T-helper 2 cell treated with Interferon-gamma antibody and Interleukin-4, amounts not matched to agents 5 μg/mL and 100 μg/mL, for 36 hours (primary cell): ENCODE results near the gene C14orf39.

Source experiments
- DNase-seq: peaks from one replicate; pipeline ENCODE4 v3.0.0; 2021; ENCODE audit warnings: low spot score
- H3K27ac Mint-ChIP-seq: one replicate; pipeline ENCODE4 v1.8.0; 2021; ENCODE audit warnings: mild to moderate bottlenecking, mixed read lengths
- H3K27me3 Mint-ChIP-seq: one replicate; pipeline ENCODE4 v1.8.0; 2021; ENCODE audit warnings: low read depth, mixed read lengths
- H3K36me3 Mint-ChIP-seq: one replicate; pipeline ENCODE4 v1.8.0; 2021; ENCODE audit warnings: low read depth, mixed read lengths
- H3K4me1 Mint-ChIP-seq: one replicate; pipeline ENCODE4 v1.8.0; 2021; ENCODE audit warnings: low read depth, mixed read lengths
- H3K4me3 Mint-ChIP-seq: one replicate; pipeline ENCODE4 v1.8.0; 2022; ENCODE audit warnings: mild to moderate bottlenecking, moderate library complexity, mixed read lengths
- H3K9me3 Mint-ChIP-seq: one replicate; pipeline ENCODE4 v1.8.0; 2021; ENCODE audit warnings: mixed read lengths

C14orf39 gene

DNA sequence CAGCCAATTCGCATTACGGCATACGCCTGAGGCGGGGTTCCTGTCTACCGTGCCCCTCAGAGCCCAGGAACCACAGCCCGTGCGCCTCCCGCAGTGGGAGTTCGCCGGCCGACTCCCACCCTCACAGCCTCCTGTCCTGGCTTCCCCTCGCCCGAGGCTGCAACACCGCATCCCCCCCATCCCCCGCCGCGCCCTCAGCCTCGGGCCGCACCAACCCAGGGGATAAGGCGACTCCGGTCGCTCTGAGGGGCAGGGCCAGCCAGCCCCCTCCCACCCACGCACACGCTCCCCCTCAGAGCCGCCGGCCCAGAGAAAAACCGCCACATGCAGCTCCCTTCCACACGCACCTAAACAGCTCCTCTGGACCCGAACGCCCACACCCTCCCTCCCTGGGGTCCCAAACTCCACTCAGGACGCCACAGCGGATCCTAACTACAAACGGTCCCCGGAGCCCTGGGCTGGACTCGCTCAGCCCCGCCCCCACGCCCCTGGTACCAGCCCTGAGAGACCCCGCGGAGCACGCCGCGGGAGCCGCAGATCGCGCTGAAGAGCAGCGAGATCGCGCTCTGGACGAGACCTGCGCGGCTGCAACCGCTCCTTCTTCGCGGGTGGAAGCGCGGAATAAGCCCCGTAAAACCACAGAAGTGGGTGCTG, at the start of gene C14orf39:
Gene C14orf39, minus strand, starts transcription at position 466 of the 654 bp plus-strand sequence. CDS start 985 bp downstream, outside the sequence.
- Mint-ChIP-seq H3K36me3 (no peaks in the 10 kb centered on the region), H3K27ac (no peak within 1 kb of the TSS), H3K9me3 (peaks cover under 1% of the 10 kb centered on the region), H3K4me1 (peaks cover 3% of the 10 kb centered on the region), H3K4me3 (peak within 1 kb of the TSS; percentile 10), H3K27me3 (peaks cover 11% of the 10 kb centered on the region)
- DNase-seq, result no peak

GRCh38 chr14:60532442-60532841, 46.6 kb upstream of the C14orf39 start:
- Mint-ChIP-seq H3K27me3 (peaks cover 3% of the 10 kb centered on the region), H3K9me3 (no peaks in the 10 kb centered on the region), H3K27ac (no peak overlapping the region), H3K36me3 (no peaks in the 10 kb centered on the region), H3K4me1 (no peaks in the 10 kb centered on the region), H3K4me3 (no peak overlapping the region)
- DNase-seq, result no peak

DNA sequence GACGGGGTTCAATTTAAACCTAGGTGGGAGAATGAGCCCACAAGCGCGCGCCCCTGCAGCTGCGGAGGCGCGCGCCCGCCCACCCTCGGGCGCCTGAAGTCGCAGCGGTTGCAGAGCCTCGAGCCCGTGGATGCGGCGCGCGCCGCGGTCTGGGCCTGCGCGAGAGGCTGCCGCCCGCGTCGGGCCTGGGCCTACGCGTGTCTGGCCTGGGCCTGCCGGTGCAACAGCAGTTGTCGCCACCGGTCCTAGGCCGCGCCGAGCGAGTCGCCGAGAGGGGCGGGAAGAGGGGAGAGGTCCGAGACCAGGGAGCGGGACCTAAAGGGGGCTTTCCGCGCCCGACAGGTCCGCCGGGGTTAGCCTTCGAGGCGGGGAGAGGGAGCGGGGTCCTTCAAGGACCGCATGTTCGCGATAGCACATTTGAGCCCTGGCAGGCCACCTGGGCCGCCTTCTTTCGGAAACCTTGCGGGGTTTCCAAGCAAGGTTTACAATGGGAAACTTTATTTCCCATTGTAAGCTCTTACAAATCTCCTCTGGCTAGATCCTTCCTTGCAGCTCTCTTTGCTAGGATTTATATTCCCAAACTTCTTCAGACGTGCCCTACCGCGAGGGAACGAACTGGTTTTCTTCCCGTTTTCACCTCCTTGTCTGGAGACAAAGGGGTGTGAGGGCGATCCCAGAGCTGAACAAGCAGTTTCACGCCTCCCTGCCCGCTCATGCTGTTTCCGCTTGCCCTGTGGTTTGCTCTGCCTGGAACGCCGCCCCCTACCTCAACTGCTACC, 29.8 kb upstream of the C14orf39 start:
- H3K27ac Mint-ChIP-seq, result peak overlapping the region; percentile 33

DNA sequence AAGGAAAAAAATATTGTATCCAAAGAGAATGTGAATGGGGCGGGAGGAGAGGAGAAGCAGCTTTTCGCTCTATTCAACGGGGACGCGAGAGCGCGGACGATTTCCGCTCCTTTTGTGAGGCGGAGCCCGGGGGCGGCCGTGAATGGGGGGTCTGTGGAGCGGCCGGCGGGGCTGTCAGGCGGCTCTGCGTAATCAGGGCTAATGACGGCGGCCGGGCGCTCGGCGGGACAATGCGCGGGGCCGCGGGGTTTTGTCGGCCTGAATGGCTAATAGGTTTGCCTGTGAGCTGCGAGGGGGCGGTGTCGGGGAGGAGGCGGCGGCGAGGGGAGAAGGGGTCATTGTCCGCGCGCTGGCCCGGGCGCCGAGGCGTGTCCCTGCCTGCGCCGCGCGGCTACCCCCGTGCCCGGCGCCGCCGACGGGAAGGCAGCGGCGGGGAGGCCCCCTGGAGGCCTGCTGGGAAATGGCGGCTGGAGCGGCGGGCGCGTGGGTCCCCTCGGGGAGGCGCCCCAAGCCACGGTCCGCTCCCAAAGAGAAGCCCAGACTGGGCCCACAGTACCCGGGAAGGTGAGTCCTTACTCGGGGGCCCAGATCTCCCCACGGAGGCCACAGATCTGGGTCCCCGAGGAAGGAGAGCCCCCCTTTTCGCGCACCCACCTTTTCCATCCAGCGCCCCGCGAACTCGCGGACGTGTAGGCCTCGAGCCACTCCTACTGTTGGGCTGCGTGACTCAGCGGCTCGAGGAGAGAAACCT, 29.1 kb upstream of the C14orf39 start:
- no peak for DNase-seq
- Mint-ChIP-seq H3K9me3 (no peaks in the 10 kb centered on the region), H3K27ac (no peak overlapping the region), H3K4me1 (peaks cover 6% of the 10 kb centered on the region), H3K27me3 (peaks cover 70% of the 10 kb centered on the region), H3K36me3 (peaks cover 5% of the 10 kb centered on the region), H3K4me3 (peak overlapping the region; percentile 36)

More for the DNA sequence above, 29.8 kb upstream of the C14orf39 start:
- Mint-ChIP-seq H3K36me3 (peaks cover 5% of the 10 kb centered on the region), H3K9me3 (no peaks in the 10 kb centered on the region), H3K27me3 (peaks cover 64% of the 10 kb centered on the region), H3K4me1 (peaks cover 6% of the 10 kb centered on the region), H3K4me3 (peak overlapping the region; percentile 33)
- DNase-seq, result no peak

DNA sequence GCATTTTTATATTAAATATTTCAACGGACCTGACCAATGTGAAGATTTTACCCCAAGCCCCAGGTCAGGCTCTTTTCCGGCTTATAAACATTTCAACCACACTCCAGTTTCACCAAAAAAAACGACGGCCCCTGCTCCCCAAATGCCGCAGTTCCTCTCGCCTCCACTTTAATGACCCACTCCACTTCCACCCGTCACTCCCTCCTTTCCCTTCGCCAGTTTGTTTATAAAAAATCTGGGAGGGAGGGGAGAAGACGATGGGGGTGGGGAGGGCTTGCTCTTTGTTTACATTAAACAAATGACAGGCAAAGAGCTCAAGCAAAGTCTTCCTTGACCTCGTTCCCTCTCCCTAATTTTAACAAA, 28.5 kb upstream of the C14orf39 start:
- no peak for DNase-seq
- H3K27me3 Mint-ChIP-seq, result peaks cover 76% of the 10 kb centered on the region
- H3K9me3 Mint-ChIP-seq, result no peaks in the 10 kb centered on the region
- H3K4me1 Mint-ChIP-seq, result peaks cover 9% of the 10 kb centered on the region
- H3K27ac Mint-ChIP-seq, result no peak overlapping the region
- peaks cover 5% of the 10 kb centered on the region for H3K36me3 Mint-ChIP-seq
- H3K4me3 Mint-ChIP-seq, result peak overlapping the region; percentile 36

DNA sequence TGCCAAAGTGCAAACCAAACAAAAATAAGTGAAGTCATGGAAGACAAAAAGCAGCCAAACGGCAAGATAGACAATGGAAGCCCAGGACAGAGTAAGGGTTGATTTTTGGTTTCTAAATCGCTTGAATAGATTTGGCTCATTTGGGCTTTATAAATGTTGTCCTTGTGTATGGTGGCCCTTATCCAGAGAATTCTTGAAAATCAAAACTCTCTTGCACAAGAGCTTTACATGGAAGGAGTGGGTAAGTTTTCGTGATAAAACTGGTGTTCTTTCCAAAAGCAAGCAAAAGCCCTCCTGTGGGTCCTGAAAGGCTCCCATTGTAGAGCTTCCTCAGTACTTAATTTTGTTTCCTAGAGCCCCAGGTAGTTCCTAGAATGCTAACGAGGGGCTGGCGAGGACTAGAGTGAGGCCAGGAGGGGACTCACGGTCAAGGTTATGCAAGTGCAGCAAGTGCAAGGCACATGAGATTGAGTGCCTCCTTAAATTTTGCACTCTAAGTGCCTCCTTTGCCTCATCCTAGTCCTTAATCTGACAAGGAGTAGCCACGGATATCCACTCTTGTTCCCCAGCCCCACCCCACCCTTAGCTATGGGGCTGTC, 27.2 kb upstream of the C14orf39 start:
- no peak for DNase-seq
- Mint-ChIP-seq H3K9me3 (no peaks in the 10 kb centered on the region), H3K4me1 (peaks cover 10% of the 10 kb centered on the region), H3K27ac (no peak overlapping the region), H3K36me3 (peaks cover 5% of the 10 kb centered on the region), H3K4me3 (no peak overlapping the region), H3K27me3 (peaks cover 84% of the 10 kb centered on the region)

GRCh38 chr14:60512126-60512525, 26.3 kb upstream of the C14orf39 start:
- Mint-ChIP-seq H3K36me3 (peaks cover 5% of the 10 kb centered on the region), H3K9me3 (no peaks in the 10 kb centered on the region), H3K27ac (no peak overlapping the region), H3K4me1 (peaks cover 10% of the 10 kb centered on the region), H3K27me3 (peaks cover 87% of the 10 kb centered on the region), H3K4me3 (no peak overlapping the region)
- DNase-seq, result no peak

DNA sequence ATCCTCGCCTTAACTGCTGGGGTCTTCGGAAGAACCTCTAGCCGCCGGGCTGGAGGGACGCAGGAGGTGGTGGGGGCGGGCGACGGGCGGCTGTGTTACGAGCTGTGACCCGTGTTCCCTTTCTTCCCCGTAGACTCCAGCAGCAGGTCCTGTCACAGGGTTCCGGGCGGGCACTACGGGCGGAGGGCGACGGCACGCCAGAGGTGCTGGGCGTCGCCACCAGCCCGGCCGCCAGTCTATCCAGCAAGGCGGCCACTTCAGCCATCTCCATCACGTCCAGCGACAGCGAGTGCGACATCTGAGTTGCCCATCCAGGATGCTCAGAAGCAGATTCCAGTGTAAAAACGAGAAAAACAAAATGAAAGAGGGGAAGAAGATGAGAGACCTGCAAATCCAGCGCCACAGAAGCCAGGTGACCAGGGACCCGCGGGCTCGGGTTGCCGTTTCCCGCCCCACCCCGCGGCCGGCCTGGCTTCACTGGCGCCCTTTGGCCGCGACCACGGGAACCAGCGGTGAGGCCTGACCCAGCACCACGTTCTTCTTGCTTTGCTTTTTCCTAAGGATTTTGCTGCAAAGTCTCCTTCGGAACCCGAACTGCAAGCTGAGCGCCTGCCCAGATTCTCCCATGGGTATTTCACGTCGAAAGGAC, 25.2 kb upstream of the C14orf39 start:
- Mint-ChIP-seq H3K27me3 (peaks cover 87% of the 10 kb centered on the region), H3K4me3 (no peak overlapping the region)
- DNase-seq, result no peak

DNA sequence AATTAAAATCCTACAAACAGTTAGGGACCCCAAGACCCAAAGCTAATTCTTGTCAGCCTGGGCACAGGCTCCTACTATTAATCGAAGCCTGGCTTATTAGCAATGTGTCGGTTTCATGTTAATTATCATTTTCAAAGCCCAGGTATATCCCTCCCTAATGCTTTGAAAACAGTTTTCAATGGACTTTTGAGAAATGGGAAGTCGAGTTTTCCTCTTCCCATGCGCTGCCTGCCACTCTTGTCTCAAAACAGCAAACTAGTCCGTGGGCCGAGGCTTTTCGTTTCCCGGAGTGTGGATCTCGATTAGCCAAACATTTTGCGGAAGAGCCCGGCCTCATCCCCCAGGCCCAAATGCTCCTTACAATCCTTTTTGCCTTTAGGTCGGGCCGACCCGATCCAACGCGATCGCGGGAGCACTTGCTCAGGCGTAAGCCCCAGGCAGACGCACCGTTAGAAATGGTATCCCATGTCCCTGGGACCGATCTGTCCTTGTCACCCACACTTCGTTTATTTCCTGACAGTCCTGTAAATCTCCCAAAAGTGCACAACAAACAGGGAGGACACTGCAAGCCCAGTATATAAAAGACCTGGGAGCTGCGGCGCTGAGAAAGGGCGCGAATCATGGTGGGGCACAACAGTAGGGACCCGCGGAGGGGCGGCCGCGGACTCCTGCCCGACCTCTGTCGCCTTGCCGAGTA, 24.5 kb upstream of the C14orf39 start:
- Mint-ChIP-seq H3K4me3 (no peak overlapping the region), H3K27me3 (peaks cover 89% of the 10 kb centered on the region), H3K36me3 (no peaks in the 10 kb centered on the region), H3K4me1 (peaks cover 4% of the 10 kb centered on the region), H3K27ac (no peak overlapping the region), H3K9me3 (no peaks in the 10 kb centered on the region)
- no peak for DNase-seq

More for the DNA sequence above, 25.2 kb upstream of the C14orf39 start:
- H3K36me3 Mint-ChIP-seq, result peaks cover under 1% of the 10 kb centered on the region
- H3K27ac Mint-ChIP-seq, result no peak overlapping the region
- H3K4me1 Mint-ChIP-seq, result peaks cover 7% of the 10 kb centered on the region
- no peaks in the 10 kb centered on the region for H3K9me3 Mint-ChIP-seq

GRCh38 chr14:60509438-60510253, 23.8 kb upstream of the C14orf39 start:
- Mint-ChIP-seq H3K4me3 (no peak overlapping the region), H3K27ac (peak overlapping the region; percentile 49), H3K9me3 (no peaks in the 10 kb centered on the region), H3K36me3 (no peaks in the 10 kb centered on the region), H3K4me1 (peaks cover 4% of the 10 kb centered on the region), H3K27me3 (peaks cover 91% of the 10 kb centered on the region)
- no peak for DNase-seq

DNA sequence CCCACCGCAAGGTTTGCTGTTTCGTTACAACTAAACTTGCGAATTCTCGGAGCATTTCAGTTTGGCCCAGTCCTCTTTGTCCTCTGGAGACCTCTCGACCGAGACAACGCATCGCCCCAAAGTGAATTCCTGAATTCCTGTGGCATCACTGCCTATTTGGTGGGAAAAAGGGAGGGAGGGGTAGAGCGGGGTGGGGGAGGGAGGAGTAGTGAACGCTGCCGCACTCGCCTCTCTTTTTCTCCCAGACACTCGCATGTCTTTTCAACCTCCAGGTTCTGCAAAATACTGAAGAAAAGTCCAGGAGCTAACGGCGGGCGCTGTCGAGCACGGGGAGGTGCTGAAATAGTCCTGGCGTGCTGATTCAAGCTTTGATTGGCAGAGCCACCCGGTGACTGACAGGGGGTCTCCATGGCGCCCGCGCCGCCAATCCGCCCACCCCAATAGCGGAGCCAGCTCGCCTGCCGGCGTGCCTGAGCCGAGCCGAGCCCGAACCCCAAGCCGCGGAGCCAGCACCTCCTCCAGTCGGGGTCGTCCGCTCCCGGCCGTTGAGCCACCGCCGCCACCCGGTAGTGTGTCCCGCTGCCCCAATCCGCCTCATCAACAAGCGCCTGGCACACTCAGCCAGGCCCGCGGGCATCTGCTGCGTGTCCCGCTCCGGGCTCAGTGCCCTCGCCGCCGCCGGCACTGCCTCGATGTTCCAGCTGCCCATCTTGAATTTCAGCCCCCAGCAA, 23.0 kb upstream of the C14orf39 start, which contains the start of gene SIX6:
Gene SIX6, plus strand, starts transcription at position 440 of the 731 bp plus-strand sequence. Its CDS starts 253 bp downstream, at position 693.
- Mint-ChIP-seq H3K27ac (peak within 1 kb of the TSS; percentile 49), H3K36me3 (no peaks in the 10 kb centered on the region), H3K9me3 (no peaks in the 10 kb centered on the region), H3K4me3 (no peak within 1 kb of the TSS), H3K27me3 (peaks cover 90% of the 10 kb centered on the region), H3K4me1 (peaks cover 4% of the 10 kb centered on the region)
- DNase-seq, result no peak

- Mint-ChIP-seq H3K9me3 (no peaks in the 10 kb centered on the region), H3K27me3 (peaks cover 92% of the 10 kb centered on the region), H3K4me3 (no peak overlapping the region), H3K36me3 (no peaks in the 10 kb centered on the region), H3K4me1 (peaks cover 4% of the 10 kb centered on the region), H3K27ac (no peak overlapping the region)
- DNase-seq, result no peak
Observed at GRCh38 chr14:60508363-60508706, 22.5 kb upstream of the C14orf39 start.
